Inferior parietal cortex (tissue), 1 donor: ENCODE data around the gene TALDO1.
"Not testable (repeated sequence)": the region's sequence is repeated elsewhere in the genome, so short reads cannot be mapped to it uniquely, and the experiment has no call there.

ENCODE experiments used
- DNase-seq: peaks from one replicate; pipeline ENCODE4 v3.0.0-alpha.2; 2016; ENCODE audit errors: extremely low spot score

The TALDO1 gene

GRCh38 chr11:737366-737765 lies 9.9 kb upstream of the TALDO1 start:
- DNase-seq, result peak; percentile 8

- not testable (repeated sequence) for DNase-seq
These were observed 9.4 kb upstream of the TALDO1 start for GRCh38 chr11:737899-738298.

- no peak for DNase-seq
These were observed 5.1 kb upstream of the TALDO1 start for GRCh38 chr11:742156-742546.

- no peak for DNase-seq
These were observed 4.6 kb upstream of the TALDO1 start for GRCh38 chr11:742571-743201.

- no peak for DNase-seq
These were observed 1.8 kb upstream of the TALDO1 start for GRCh38 chr11:745428-745827.

- peak; percentile 69 for DNase-seq
These were observed 741 bp upstream of the TALDO1 start for GRCh38 chr11:746289-747157.

GRCh38 chr11:748007-748359 lies 719 bp downstream of the TALDO1 start:
- DNase-seq, result no peak

GRCh38 chr11:749731-750130 lies 2.5 kb downstream of the TALDO1 start:
- no peak for DNase-seq

- no peak for DNase-seq
These were observed 13.0 kb downstream of the TALDO1 start for GRCh38 chr11:760236-760635.

GRCh38 chr11:761526-762108 lies 14.4 kb downstream of the TALDO1 start:
- no peak for DNase-seq

- DNase-seq, result no peak
These were observed 15.3 kb downstream of the TALDO1 start for GRCh38 chr11:762421-763072.

- no peak for DNase-seq
These were observed 15.8 kb downstream of the TALDO1 start for GRCh38 chr11:763073-763463.

- no peak for DNase-seq
These were observed 16.5 kb downstream of the TALDO1 start for GRCh38 chr11:763549-764321.

GRCh38 chr11:764322-765024 lies 17.2 kb downstream of the TALDO1 start:
- no peak for DNase-seq

- DNase-seq, result no peak
These were observed 17.9 kb downstream of the TALDO1 start for GRCh38 chr11:765025-765801.

- DNase-seq, result no peak
These were observed 18.5 kb downstream of the TALDO1 start for GRCh38 chr11:765802-766091.

- no peak for DNase-seq
These were observed 19.1 kb downstream of the TALDO1 start for GRCh38 chr11:766106-766935.

GRCh38 chr11:766936-767210 lies 19.6 kb downstream of the TALDO1 start:
- DNase-seq, result no peak

GRCh38 chr11:767238-767637 lies 20.0 kb downstream of the TALDO1 start:
- DNase-seq, result no peak
